Thoracic aorta (tissue), 2 donors: ENCODE results near the gene ZFPM1. TPM values are rescaled to one million over a fixed set of nuclear protein-coding genes. Genes with fewer than 3 reads are reported as not detected.

Source experiments
- ATAC-seq: fragments of 150-250 bp; one replicate; pipeline ENCODE4 v1.8.0; 2017; ENCODE audit warnings: low read depth; ENCODE audit not compliant: insufficient number of reproducible peaks, low FRiP score
- DNase-seq: peaks from one replicate; pipeline ENCODE4 v3.0.0-alpha.2; 2020; ENCODE audit warnings: low spot score
- H3K27ac ChIP-seq, 2 donors: fragments of 200-600 bp; sonication (generic); 1 replicate in 1 of 2; 2 replicates in 1 of 2; pipeline ENCODE4 v1.5.1; 2016; ENCODE audit warnings: mild to moderate bottlenecking in 2 of 2, moderate library complexity in 2 of 2
- H3K27me3 ChIP-seq: fragments of 200-600 bp; sonication (generic); replicated peaks from 2 replicates; pipeline ENCODE4 v1.6.0; 2016; ENCODE audit warnings: mild to moderate bottlenecking; ENCODE audit not compliant: insufficient read depth
- H3K36me3 ChIP-seq: fragments of 200-600 bp; sonication (generic); one replicate; pipeline ENCODE4 v1.5.1; 2016
- H3K4me1 ChIP-seq, 2 donors: fragments of 200-600 bp; sonication (generic); 1 replicate in 1 of 2; 2 replicates in 1 of 2; pipeline versions ENCODE4 v1.5.1 to v1.6.0; 2016; ENCODE audit warnings: low read depth in 2 of 2, mild to moderate bottlenecking in 1 of 2; ENCODE audit not compliant: control insufficient read depth in 1 of 2
- H3K4me3 ChIP-seq: fragments of 200-600 bp; sonication (generic); 2 replicates; pipeline ENCODE4 v1.5.1; 2016; ENCODE audit warnings: mild to moderate bottlenecking
- H3K9me3 ChIP-seq: fragments of 200-600 bp; sonication (generic); 2 replicates; pipeline ENCODE4 v1.5.1; 2016
- CTCF ChIP-seq: fragments of 200-600 bp; sonication (generic); IDR thresholded peaks from one replicate; pipeline ENCODE4 v1.5.1; 2019; ENCODE audit warnings: antibody characterized with exemption
- total RNA-seq, 2 donors: library from RNA; depleted of rRNA; stranded (reverse); fragments of >200 nt; gene quantifications; one replicate each; pipeline versions ENCODE4 v1.1.0 to v1.2.3, GENCODE V29; 2016

ZFPM1 gene
- total RNA-seq, 2 donors from 2014 or later = 1.8 to 2.5 TPM

GRCh38 chr16:88524274-88524972 lies 71.3 kb downstream of the ZFPM1 start:
- Histone ChIP-seq H3K9me3 (no peaks in the 10 kb centered on the region), H3K4me1 (no peaks in the 10 kb centered on the region), H3K27ac (no peak overlapping the region), H3K4me3 (no peak overlapping the region), H3K36me3 (no peaks in the 10 kb centered on the region), H3K27me3 (no peaks in the 10 kb centered on the region)
- no peak for ATAC-seq
- no peak for TF ChIP-seq CTCF
- no peak for DNase-seq

- H3K36me3 ChIP-seq = no peaks in the 10 kb centered on the region
- H3K4me3 ChIP-seq = no peak overlapping the region
- ATAC-seq (no peak), DNase-seq (no peak)
- no peak overlapping the region for H3K27ac ChIP-seq
- no peaks in the 10 kb centered on the region for H3K9me3 ChIP-seq
- no peaks in the 10 kb centered on the region for H3K4me1 ChIP-seq
- H3K27me3 ChIP-seq = no peaks in the 10 kb centered on the region
- TF ChIP-seq CTCF = no peak
These were observed 72.0 kb downstream of the ZFPM1 start for GRCh38 chr16:88524973-88525662.

GRCh38 chr16:88525663-88525990 lies 72.5 kb downstream of the ZFPM1 start:
- no peaks in the 10 kb centered on the region for H3K36me3 ChIP-seq
- ATAC-seq (no peak), DNase-seq (no peak)
- H3K27me3 ChIP-seq = no peaks in the 10 kb centered on the region
- no peak for TF ChIP-seq CTCF
- H3K4me3 ChIP-seq = no peak overlapping the region
- no peaks in the 10 kb centered on the region for H3K9me3 ChIP-seq
- H3K4me1 ChIP-seq = no peaks in the 10 kb centered on the region
- H3K27ac ChIP-seq = no peak overlapping the region

- TF ChIP-seq CTCF = no peak
- DNase-seq (no peak), ATAC-seq (no peak)
- H3K9me3 ChIP-seq = no peaks in the 10 kb centered on the region
- H3K36me3 ChIP-seq = no peaks in the 10 kb centered on the region
- no peak overlapping the region for H3K27ac ChIP-seq
- no peaks in the 10 kb centered on the region for H3K4me1 ChIP-seq
- H3K4me3 ChIP-seq = no peak overlapping the region
- H3K27me3 ChIP-seq = no peaks in the 10 kb centered on the region
These were observed 73.2 kb downstream of the ZFPM1 start for GRCh38 chr16:88526008-88526905.

GRCh38 chr16:88526906-88527185 lies 73.8 kb downstream of the ZFPM1 start:
- no peak overlapping the region for H3K27ac ChIP-seq
- ATAC-seq (no peak), DNase-seq (no peak)
- H3K36me3 ChIP-seq = no peaks in the 10 kb centered on the region
- H3K4me3 ChIP-seq = no peak overlapping the region
- TF ChIP-seq CTCF = no peak
- H3K27me3 ChIP-seq = no peaks in the 10 kb centered on the region
- no peaks in the 10 kb centered on the region for H3K9me3 ChIP-seq
- H3K4me1 ChIP-seq = no peaks in the 10 kb centered on the region
